Naive thymus-derived CD4-positive, alpha-beta T cell (primary cell): ENCODE results near the gene GHRHR. TPM values are rescaled to one million over a fixed set of nuclear protein-coding genes. Genes with fewer than 3 reads are reported as not detected.

Experiments used
- ATAC-seq: fragments of 150-1000 bp; cut with Tn5 transposase; 2 replicates; pipeline ENCODE4 v1.10.0; 2021; ENCODE audit warnings: mild to moderate bottlenecking, moderate library complexity
- CTCF ChIA-PET: fragments of 350-600 bp; sonication (Branson Sonifier 250); formaldehyde crosslinking; loops from one replicate; lab custom pipeline; 2021; ENCODE audit warnings: antibody characterized with exemption; lab: Charles Lee
- POLR2A ChIA-PET: fragments of 350-600 bp; sonication (Branson Sonifier 250); formaldehyde crosslinking; loops from one replicate; lab custom pipeline; 2021; ENCODE audit warnings: antibody characterized with exemption, inconsistent platforms; lab: Charles Lee
- DNase-seq, 9 donors: peaks; one replicate each; pipeline versions ENCODE4 v3.0.0 to v3.0.0-alpha.2; 2020 to 2022; ENCODE audit warnings: mixed read lengths in 1 of 9
- H3K27ac ChIP-seq: one replicate; pipeline ENCODE4 v1.7.0; 2013; ENCODE audit warnings: mild to moderate bottlenecking, low read depth, low read length, moderate library complexity
- H3K27me3 ChIP-seq, 2 donors: one replicate each; pipeline ENCODE4 v1.7.0; 2013; ENCODE audit warnings: low read length in 2 of 2, mild to moderate bottlenecking in 2 of 2, moderate library complexity in 2 of 2; ENCODE audit not compliant: control insufficient read depth in 2 of 2, insufficient read depth in 2 of 2
- H3K36me3 ChIP-seq, 3 experiments: 1 replicate in 2 of 3; 2 replicates in 1 of 3; pipeline ENCODE4 v1.7.0; 2013; ENCODE audit warnings: low read length in 3 of 3, mild to moderate bottlenecking in 3 of 3, moderate library complexity in 1 of 3; ENCODE audit not compliant: insufficient read depth in 3 of 3, control insufficient read depth in 2 of 3
- H3K4me1 ChIP-seq, 2 donors: one replicate each; pipeline ENCODE4 v1.7.0; 2013; ENCODE audit warnings: low read length in 2 of 2, mild to moderate bottlenecking in 2 of 2, moderate library complexity in 1 of 2; ENCODE audit not compliant: control insufficient read depth in 2 of 2, insufficient read depth in 2 of 2
- H3K4me3 ChIP-seq: 2 replicates; pipeline ENCODE4 v1.7.0; 2013; ENCODE audit warnings: mild to moderate bottlenecking, low read length
- H3K9me3 ChIP-seq, 3 experiments: 1 replicate in 2 of 3; 2 replicates in 1 of 3; pipeline ENCODE4 v1.7.0; 2013; ENCODE audit warnings: low read length in 3 of 3; ENCODE audit not compliant: control insufficient read depth in 2 of 3
- H3K27ac Mint-ChIP-seq, 9 donors: one replicate each; pipeline ENCODE4 v1.8.0; 2020 to 2022; ENCODE audit warnings: mixed read lengths in 9 of 9, mild to moderate bottlenecking in 8 of 9, moderate library complexity in 5 of 9, inconsistent platforms in 2 of 9
- H3K27me3 Mint-ChIP-seq, 5 donors: one replicate each; pipeline ENCODE4 v1.8.0; 2021 to 2022; ENCODE audit warnings: mixed read lengths in 5 of 5, mild to moderate bottlenecking in 1 of 5
- H3K36me3 Mint-ChIP-seq, 5 donors: one replicate each; pipeline ENCODE4 v1.8.0; 2020 to 2022; ENCODE audit warnings: mixed read lengths in 5 of 5, mild to moderate bottlenecking in 3 of 5, inconsistent platforms in 1 of 5
- H3K4me1 Mint-ChIP-seq, 7 donors: one replicate each; pipeline ENCODE4 v1.8.0; 2020 to 2022; ENCODE audit warnings: mixed read lengths in 7 of 7, mild to moderate bottlenecking in 3 of 7, inconsistent platforms in 1 of 7
- H3K4me3 Mint-ChIP-seq, 10 donors: one replicate each; pipeline ENCODE4 v1.8.0; 2020 to 2022; ENCODE audit warnings: mild to moderate bottlenecking in 10 of 10, mixed read lengths in 10 of 10, moderate library complexity in 6 of 10, inconsistent platforms in 2 of 10
- H3K9me3 Mint-ChIP-seq, 11 donors: one replicate each; pipeline ENCODE4 v1.8.0; 2020 to 2022; ENCODE audit warnings: mixed read lengths in 11 of 11, mild to moderate bottlenecking in 4 of 11, inconsistent platforms in 1 of 11, moderate library complexity in 1 of 11
- intact Hi-C, 2 donors: fragments of 100-400 bp; cut with micrococcal nuclease; formaldehyde crosslinking; loops; one replicate each; pipeline ENCODE4 v1.15.1; 2023
- polyA plus RNA-seq, 2 donors: library from polyadenylated mRNA; unstranded; fragments of 300-500 nt; fragmentation: Illumina TruSeq; gene quantifications; one replicate each; pipeline ENCODE4 v1.2.3, GENCODE V29; 2021
- total RNA-seq, 6 experiments: library from RNA in 5 of 6; stranded (reverse) in 5 of 6; gene quantifications; 1 replicate in 5 of 6; 2 replicates in 1 of 6; pipeline ENCODE4 v1.2.3 and lab custom pipeline; 2021 to 2026

The GHRHR gene
- total and polyA plus RNA-seq, 7 experiments from 2014 or later, result not detected

DNA sequence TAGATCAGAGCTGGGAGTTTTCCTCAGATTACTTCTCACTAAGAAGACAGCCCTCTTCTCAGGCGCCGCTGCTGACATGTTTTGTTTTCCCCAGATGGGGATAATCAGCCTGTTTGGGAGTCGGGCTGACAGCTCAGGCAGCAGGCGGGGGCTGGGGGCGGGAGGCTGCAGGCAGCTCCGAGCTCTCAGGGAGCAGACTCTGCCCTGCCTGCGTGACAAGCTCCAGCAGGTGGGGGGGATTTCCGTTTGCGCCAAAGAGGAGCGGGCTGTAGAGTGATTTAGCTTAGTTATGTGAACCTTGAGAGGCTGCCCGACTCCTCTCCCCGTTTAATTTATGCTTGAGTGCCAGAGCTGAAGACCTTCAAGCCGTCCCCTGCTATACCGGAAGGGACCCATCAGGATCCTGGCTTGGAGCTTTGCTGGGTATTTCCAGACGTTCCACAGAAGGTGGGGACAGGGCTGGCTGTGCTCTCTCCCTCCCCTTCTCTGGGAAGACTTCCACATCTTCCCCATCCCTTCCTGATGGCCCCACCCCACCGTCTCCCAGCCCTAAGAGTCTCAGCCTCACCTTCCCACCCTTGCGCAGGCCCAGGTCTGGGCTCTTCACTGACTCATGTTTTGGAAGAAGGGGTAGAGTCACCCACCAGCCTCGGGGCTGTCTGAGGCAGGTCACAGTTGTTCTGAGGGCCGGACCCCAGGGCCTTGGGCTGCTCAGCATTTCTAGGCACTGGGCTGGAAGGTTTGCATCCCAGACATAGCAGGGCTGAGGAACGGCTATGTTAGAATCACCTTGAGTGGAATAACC is 63.6 kb downstream of the GHRHR start:
- ChIA-PET POLR2A (no interaction called here), CTCF (no interaction called here)
- no peaks in the 10 kb centered on the region for H3K27me3 ChIP-seq
- intact Hi-C loops, result no loop called here
- no peaks in the 10 kb centered on the region for H3K9me3 ChIP-seq
- H3K27me3 Mint-ChIP-seq, result peaks cover 0 to 6% (median 4%) of the 10 kb centered on the region in 5 donors
- peaks cover 0 to 8% of the 10 kb centered on the region in 2 donors for H3K4me1 ChIP-seq
- DNase-seq, result no peak
- peaks cover 0 to 2% (median 0%) of the 10 kb centered on the region in 5 donors for H3K36me3 Mint-ChIP-seq
- H3K27ac Mint-ChIP-seq, result no peak overlapping the region
- no peak overlapping the region for H3K4me3 ChIP-seq
- peaks cover 0 to 27% (median 10%) of the 10 kb centered on the region in 7 donors for H3K4me1 Mint-ChIP-seq
- H3K36me3 ChIP-seq, result no peaks in the 10 kb centered on the region
- no peak overlapping the region for H3K4me3 Mint-ChIP-seq
- H3K27ac ChIP-seq, result no peak overlapping the region
- no peak for ATAC-seq
- H3K9me3 Mint-ChIP-seq, result peaks cover 0 to 5% (median 0%) of the 10 kb centered on the region in 11 donors

DNA sequence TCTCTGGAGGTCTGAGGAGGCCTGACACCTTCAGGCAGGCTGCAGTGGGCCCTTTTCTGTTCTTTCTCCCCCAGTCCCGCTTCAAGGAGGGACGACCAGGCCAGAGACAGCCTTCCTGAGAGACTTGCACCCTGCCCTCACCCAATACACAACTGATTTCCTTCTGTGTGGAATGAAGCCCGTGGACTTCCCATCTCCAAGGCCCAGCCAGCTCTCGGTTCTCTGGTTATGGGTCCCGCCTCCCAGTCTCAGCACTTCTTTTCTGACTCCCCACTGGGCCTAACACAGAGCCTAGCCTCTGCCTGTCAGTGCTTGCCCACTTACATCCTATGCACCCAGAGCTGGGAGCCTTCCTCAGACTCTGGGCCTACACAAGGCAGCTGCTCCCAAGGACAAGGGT is 64.3 kb downstream of the GHRHR start:
- CTCF ChIA-PET, result no interaction called here
- Mint-ChIP-seq H3K9me3 (peaks cover 0 to 2% (median 0%) of the 10 kb centered on the region in 11 donors), H3K36me3 (peaks cover 0 to 2% (median 0%) of the 10 kb centered on the region in 5 donors), H3K4me1 (peaks cover 0 to 23% (median 7%) of the 10 kb centered on the region in 7 donors), H3K27me3 (peaks cover 0 to 6% (median 4%) of the 10 kb centered on the region in 5 donors), H3K4me3 (no peak overlapping the region), H3K27ac (no peak overlapping the region)
- Histone ChIP-seq H3K27ac (no peak overlapping the region), H3K36me3 (no peaks in the 10 kb centered on the region), H3K4me1 (peaks cover 0 to 6% of the 10 kb centered on the region in 2 donors), H3K4me3 (no peak overlapping the region), H3K27me3 (no peaks in the 10 kb centered on the region), H3K9me3 (no peaks in the 10 kb centered on the region)
- DNase-seq, result no peak
- intact Hi-C loops, result no loop called here
- POLR2A ChIA-PET, result no interaction called here
- no peak for ATAC-seq

DNA sequence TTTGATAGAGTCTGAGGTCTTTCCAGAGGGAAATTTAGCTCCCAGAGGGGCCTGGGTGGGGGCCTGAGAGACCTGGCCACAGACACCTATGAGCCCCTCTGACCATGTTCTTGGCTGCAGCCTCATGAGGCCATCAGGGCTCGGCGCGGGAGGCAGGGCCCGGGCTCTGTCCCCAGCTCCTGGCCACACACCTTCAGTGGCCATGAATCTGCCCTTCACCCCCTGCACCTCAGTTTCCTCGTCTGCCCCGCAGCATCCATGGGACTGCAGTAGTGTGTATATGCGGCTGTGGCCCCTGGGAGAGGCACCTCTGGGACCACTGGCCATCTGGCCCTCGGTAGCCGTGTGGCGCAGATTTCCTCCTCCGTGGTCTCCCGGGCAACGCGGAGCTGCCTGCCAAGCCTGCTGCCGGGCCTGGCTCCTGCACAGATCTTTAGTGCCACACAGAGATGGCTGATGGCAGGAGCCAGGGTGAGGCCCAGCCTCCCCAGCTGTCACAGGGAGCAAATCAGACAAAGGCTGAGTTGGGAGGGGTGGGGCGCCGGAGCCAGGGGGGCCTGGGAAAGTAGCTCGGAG is 64.8 kb downstream of the GHRHR start:
- peaks cover 0 to 1% of the 10 kb centered on the region in 2 donors for H3K4me1 ChIP-seq
- CTCF ChIA-PET, result no interaction called here
- DNase-seq (no peak), ATAC-seq (no peak)
- intact Hi-C loops, result no loop called here
- peaks cover 0 to 2% (median 0%) of the 10 kb centered on the region in 11 donors for H3K9me3 Mint-ChIP-seq
- H3K27ac Mint-ChIP-seq, result no peak overlapping the region
- no peaks in the 10 kb centered on the region for H3K27me3 ChIP-seq
- H3K36me3 Mint-ChIP-seq, result peaks cover 0 to 2% (median 0%) of the 10 kb centered on the region in 5 donors
- H3K27me3 Mint-ChIP-seq, result peaks cover 0 to 6% (median 4%) of the 10 kb centered on the region in 5 donors
- H3K4me3 ChIP-seq, result no peak overlapping the region
- H3K27ac ChIP-seq, result no peak overlapping the region
- no peak overlapping the region for H3K4me3 Mint-ChIP-seq
- no peaks in the 10 kb centered on the region for H3K9me3 ChIP-seq
- POLR2A ChIA-PET, result no interaction called here
- H3K36me3 ChIP-seq, result no peaks in the 10 kb centered on the region
- H3K4me1 Mint-ChIP-seq, result peaks cover 0 to 20% (median 7%) of the 10 kb centered on the region in 7 donors

Other genes with a start within 250 kb of the GHRHR start
- gene INMT, start 211.8 kb upstream of the GHRHR start, total RNA-seq, result 1 to 10 TPM in 2 of 5 experiments, under 1 TPM in 3; 0.38 to 4.8 (median 0.56) TPM
- under 1 TPM in 1 of 2 donors, not detected in 1; 0.24 TPM for gene INMT, start 211.8 kb upstream of the GHRHR start, polyA plus RNA-seq
- gene MINDY4, start 192.5 kb upstream of the GHRHR start, total RNA-seq, result 1 to 10 TPM in 2 of 5 experiments, under 1 TPM in 3; 0.82 to 1.5 (median 0.94) TPM
- under 1 TPM; 0.41 to 0.54 TPM for gene MINDY4, start 192.5 kb upstream of the GHRHR start, polyA plus RNA-seq
- gene AQP1, start 52.1 kb upstream of the GHRHR start, total RNA-seq, result under 1 TPM in 3 of 5 experiments, not detected in 2; 0.12 to 0.37 (median 0.19) TPM
- gene AQP1, start 52.1 kb upstream of the GHRHR start, polyA plus RNA-seq, result under 1 TPM in 1 of 2 donors, not detected in 1; 0.13 TPM
- not detected for gene ADCYAP1R1, start 88.4 kb downstream of the GHRHR start, total RNA-seq
- gene ADCYAP1R1, start 88.4 kb downstream of the GHRHR start, polyA plus RNA-seq, result not detected